IMR-90 (cell line): Measurements from ENCODE around the gene SPHK2. TPM values are rescaled to one million over a fixed set of nuclear protein-coding genes. Genes with fewer than 3 reads are reported as not detected.

Experiments used
- ATAC-seq: fragments of 200-7000 bp; cut with Tn5 transposase; 2 replicates; pipeline ENCODE4 v1.9.1; 2020; ENCODE audit warnings: low read depth, mild to moderate bottlenecking, moderate library complexity
- BruUV-seq: library from RNA; stranded (reverse); fragments of 400-500 nt; replicated peaks from 2 replicates; lab custom pipeline; 2021; lab: Mats Ljungman, UMichigan
- CTCF ChIA-PET: fragments of 300-600 bp; formaldehyde crosslinking; extraction: SDS; loops from one replicate; lab custom pipeline; 2021; ENCODE audit warnings: antibody characterized with exemption; lab: Yijun Ruan, JAX
- POLR2A ChIA-PET: fragments of 300-600 bp; sonication (Branson Sonifier 250); formaldehyde crosslinking; loops from one replicate; lab custom pipeline; 2022; ENCODE audit warnings: antibody characterized with exemption; ENCODE audit not compliant: unreplicated experiment; lab: Charles Lee
- DNase-seq: peaks from one replicate; pipeline ENCODE4 v3.0.0; 2013
- H2AFZ ChIP-seq: replicated peaks from 2 replicates; pipeline ENCODE3; 2013; ENCODE audit warnings: low read length, mild to moderate bottlenecking; ENCODE audit not compliant: poor library complexity
- H2AK5ac ChIP-seq: 2 replicates; pipeline ENCODE4 v1.6.1; 2013; ENCODE audit warnings: low read depth, low read length, inconsistent platforms
- H2AK9ac ChIP-seq: replicated peaks from 2 replicates; pipeline ENCODE3; 2013; ENCODE audit warnings: mild to moderate bottlenecking, low read depth, low read length, moderate library complexity; ENCODE audit not compliant: poor library complexity
- H2BK120ac ChIP-seq: 2 replicates; pipeline ENCODE4 v1.6.1; 2013; ENCODE audit warnings: low read depth, low read length, inconsistent platforms
- H2BK15ac ChIP-seq: 3 replicates; pipeline ENCODE4 v1.6.1; 2013; ENCODE audit warnings: low read depth, low read length, inconsistent platforms
- H2BK20ac ChIP-seq: 2 replicates; pipeline ENCODE4 v1.6.1; 2013; ENCODE audit warnings: low read depth, mild to moderate bottlenecking, inconsistent platforms, low read length, moderate library complexity
- H2BK5ac ChIP-seq: 2 replicates; pipeline ENCODE4 v1.6.1; 2013; ENCODE audit warnings: mild to moderate bottlenecking, low read depth, low read length, inconsistent platforms; ENCODE audit not compliant: poor library complexity, severe bottlenecking
- H3K14ac ChIP-seq: replicated peaks from 2 replicates; pipeline ENCODE4 v1.6.1; 2013; ENCODE audit warnings: low read depth, low read length, inconsistent platforms
- H3K18ac ChIP-seq: 2 replicates; pipeline ENCODE4 v1.6.1; 2013; ENCODE audit warnings: low read depth, low read length, control low read depth
- H3K23ac ChIP-seq: 2 replicates; pipeline ENCODE4 v1.6.1; 2013; ENCODE audit warnings: low read depth, low read length, inconsistent platforms
- H3K27ac ChIP-seq: 2 replicates; pipeline ENCODE4 v1.5.1; 2013; ENCODE audit warnings: mild to moderate bottlenecking, control low read depth, low read length; ENCODE audit not compliant: insufficient read depth
- H3K27me3 ChIP-seq: 2 replicates; pipeline ENCODE4 v1.6.1; 2013; ENCODE audit warnings: low read length; ENCODE audit not compliant: control insufficient read depth, insufficient read depth
- H3K36me3 ChIP-seq: 2 replicates; pipeline ENCODE4 v1.6.1; 2013; ENCODE audit warnings: low read length, mixed read lengths; ENCODE audit not compliant: control insufficient read depth, insufficient read depth
- H3K4ac ChIP-seq: 2 replicates; pipeline ENCODE4 v1.6.1; 2013; ENCODE audit warnings: low read depth, low read length, inconsistent platforms
- H3K4me1 ChIP-seq: 2 replicates; pipeline ENCODE4 v1.6.1; 2013; ENCODE audit warnings: low read length, mixed read lengths; ENCODE audit not compliant: control insufficient read depth, insufficient read depth
- H3K4me2 ChIP-seq: 2 replicates; pipeline ENCODE4 v1.6.1; 2013; ENCODE audit warnings: low read depth, mild to moderate bottlenecking, control low read depth, low read length, moderate library complexity
- H3K4me3 ChIP-seq: 2 replicates; pipeline ENCODE4 v1.5.1; 2013; ENCODE audit warnings: low read depth, mild to moderate bottlenecking, control low read depth, low read length, moderate library complexity; ENCODE audit not compliant: insufficient read depth
- H3K56ac ChIP-seq: 2 replicates; pipeline ENCODE4 v1.6.1; 2013; ENCODE audit warnings: low read length, inconsistent platforms; ENCODE audit not compliant: insufficient read depth; ENCODE audit errors: extremely low read depth
- H3K79me1 ChIP-seq, 2 experiments: 2 replicates each; pipeline ENCODE4 v1.6.1; 2013; ENCODE audit warnings: low read length in 2 of 2, inconsistent platforms in 1 of 2, low read depth in 1 of 2
- H3K9ac ChIP-seq: 2 replicates; pipeline ENCODE4 v1.6.1; 2013; ENCODE audit warnings: low read depth, low read length, control low read depth
- H3K9me1 ChIP-seq: 2 replicates; pipeline ENCODE4 v1.6.1; 2013; ENCODE audit warnings: low read length, inconsistent platforms; ENCODE audit not compliant: insufficient read depth
- H3K9me3 ChIP-seq: 2 replicates; pipeline ENCODE4 v1.6.1; 2013; ENCODE audit warnings: low read length; ENCODE audit not compliant: control insufficient read depth, insufficient read depth
- H4K20me1 ChIP-seq: 2 replicates; pipeline ENCODE4 v1.6.1; 2013; ENCODE audit warnings: low read length, inconsistent platforms; ENCODE audit not compliant: insufficient read depth
- H4K5ac ChIP-seq: 2 replicates; pipeline ENCODE4 v1.6.1; 2013; ENCODE audit warnings: mild to moderate bottlenecking, low read depth, low read length, control low read depth
- H4K8ac ChIP-seq, 2 experiments: 2 replicates each; pipeline ENCODE4 v1.6.1; 2013; ENCODE audit warnings: low read depth in 2 of 2, low read length in 2 of 2, control low read depth in 1 of 2, inconsistent platforms in 1 of 2
- H4K91ac ChIP-seq: 2 replicates; pipeline ENCODE4 v1.6.1; 2013; ENCODE audit warnings: low read depth, low read length, inconsistent platforms; ENCODE audit not compliant: insufficient read depth
- BHLHE40 ChIP-seq: fragments of 150-350 bp; IDR thresholded peaks from 2 replicates; pipeline ENCODE4 v1.6.1; 2016; ENCODE audit warnings: mild to moderate bottlenecking, low read depth, low read length
- CEBPB ChIP-seq: IDR thresholded peaks from 2 replicates; pipeline ENCODE4 v1.6.1; 2012; ENCODE audit warnings: low read depth, low read length, improper control_type of control experiment
- CHD1 ChIP-seq: IDR thresholded peaks from 2 replicates; pipeline ENCODE4 v1.6.1; 2012; ENCODE audit warnings: low read depth, low read length, improper control_type of control experiment
- CTCF ChIP-seq: conservative IDR thresholded peaks from 2 replicates; pipeline ENCODE4 v1.5.1; 2012; ENCODE audit warnings: mild to moderate bottlenecking, low read depth, low read length, improper control_type of control experiment
- ELK1 ChIP-seq: fragments of 150-350 bp; IDR thresholded peaks from 2 replicates; pipeline ENCODE4 v1.6.1; 2016; ENCODE audit warnings: low read depth, mild to moderate bottlenecking, low read length, moderate library complexity, borderline replicate concordance
- FOS ChIP-seq: fragments of 150-350 bp; IDR thresholded peaks from 2 replicates; pipeline ENCODE4 v1.6.1; 2016; ENCODE audit warnings: low read depth, low read length
- MAFK ChIP-seq: IDR thresholded peaks from 2 replicates; pipeline ENCODE4 v1.6.1; 2012; ENCODE audit warnings: low read depth, low read length, improper control_type of control experiment
- MAZ ChIP-seq: IDR thresholded peaks from 2 replicates; pipeline ENCODE4 v1.6.1; 2012; ENCODE audit warnings: low read depth, mild to moderate bottlenecking, low read length, improper control_type of control experiment, moderate library complexity, borderline replicate concordance
- MXI1 ChIP-seq: IDR thresholded peaks from 2 replicates; pipeline ENCODE4 v1.6.1; 2012; ENCODE audit warnings: low read depth, mild to moderate bottlenecking, low read length, moderate library complexity, borderline replicate concordance
- NFE2L2 ChIP-seq: fragments of 150-350 bp; IDR thresholded peaks from 2 replicates; pipeline ENCODE4 v1.6.1; 2016; ENCODE audit warnings: low read depth, mild to moderate bottlenecking, low read length
- POLR2A ChIP-seq: IDR thresholded peaks from 2 replicates; pipeline ENCODE4 v1.6.1; 2012; ENCODE audit warnings: mild to moderate bottlenecking, low read depth, low read length
- RAD21 ChIP-seq: IDR thresholded peaks from 2 replicates; pipeline ENCODE4 v1.6.1; 2012; ENCODE audit warnings: low read length, improper control_type of control experiment
- RCOR1 ChIP-seq: IDR thresholded peaks from 2 replicates; pipeline ENCODE4 v1.6.1; 2012; ENCODE audit warnings: mild to moderate bottlenecking, low read length, improper control_type of control experiment; ENCODE audit not compliant: insufficient replicate concordance
- RFX5 ChIP-seq: IDR thresholded peaks from 2 replicates; pipeline ENCODE4 v1.8.0; 2012; ENCODE audit warnings: low read depth, mild to moderate bottlenecking, low read length, moderate library complexity
- SMC3 ChIP-seq: fragments of 150-350 bp; IDR thresholded peaks from 2 replicates; pipeline ENCODE4 v1.6.1; 2016; ENCODE audit warnings: low read depth, mild to moderate bottlenecking, antibody characterized with exemption, low read length, moderate library complexity
- USF2 ChIP-seq: fragments of 150-350 bp; IDR thresholded peaks from 2 replicates; pipeline ENCODE4 v1.6.1; 2017; ENCODE audit warnings: mild to moderate bottlenecking, antibody characterized with exemption, low read length, low read depth
- WGBS, 2 experiments: methylation state at CpG; one replicate each; pipeline versions ENCODE4 v1.1.5 to v1.1.7; 2013; ENCODE audit warnings: missing lambda C conversion rate in 2 of 2; ENCODE audit not compliant: insufficient read length in 1 of 2; ENCODE audit errors: extremely low coverage in 2 of 2; 5-methylcytosine and 5-hydroxymethylcytosine counted together
- dilution Hi-C: fragments of 300-500 bp; cut with HindIII; formaldehyde crosslinking; loops from one replicate; pipeline ENCODE4 v1.14.3; 2018; ENCODE audit warnings: low sequenced_read_pairs; ENCODE audit not compliant: unreplicated experiment
- in situ Hi-C: fragments of 300-500 bp; cut with MboI; formaldehyde crosslinking; loops from 3 replicates; pipeline ENCODE4 v1.14.3; 2019; ENCODE audit warnings: low sequenced_read_pairs, inconsistent platforms, mixed read lengths
- intact Hi-C: fragments of 100-400 bp; cut with micrococcal nuclease; formaldehyde crosslinking; loops from 2 replicates; pipeline ENCODE4 v1.10.0; 2022
- polyA plus RNA-seq, 3 experiments: library from polyadenylated mRNA; depleted of rRNA; stranded (reverse); fragments of >200 nt; gene quantifications; 2 replicates each; pipeline ENCODE4 v1.2.3, GENCODE V29; 2012; ENCODE audit warnings: low replicate concordance in 1 of 3
- total RNA-seq: library from RNA; depleted of rRNA; stranded (reverse); fragments of >200 nt; gene quantifications from 2 replicates; pipeline ENCODE4 v1.2.3, GENCODE V29; 2012

Gene SPHK2
- total and polyA plus RNA-seq, 2 of the 4 experiments (the other 2 are of a cell fraction), result 1.6 to 9.9 TPM

- no peak overlapping the region for H3K18ac ChIP-seq
- dilution Hi-C loops (no loop called here), intact Hi-C loops (loop anchor here (2.0 kb wide), 1 partner anchor 40 kb away; no protein-coding TSS in a partner anchor), in situ Hi-C loops (no loop called here)
- TF ChIP-seq CHD1, result no peak
- TF ChIP-seq NFE2L2, result no peak
- no peak for TF ChIP-seq CTCF
- TF ChIP-seq USF2, result no peak
- TF ChIP-seq BHLHE40, result no peak
- no peak for TF ChIP-seq SMC3
- TF ChIP-seq MAFK, result no peak
- TF ChIP-seq MAZ, result no peak
- no peak for TF ChIP-seq CEBPB
- no peak for TF ChIP-seq FOS
- no peak for TF ChIP-seq RFX5
- TF ChIP-seq POLR2A, result no peak
- no peak for TF ChIP-seq RCOR1
- no peak for TF ChIP-seq RAD21
- no peak for TF ChIP-seq ELK1
- TF ChIP-seq MXI1, result no peak
- H3K79me1 ChIP-seq, result no peaks in the 10 kb centered on the region
- DNase-seq (no peak), ATAC-seq (no peak)
- no peak overlapping the region for H2BK20ac ChIP-seq
- no peaks in the 10 kb centered on the region for H3K9me1 ChIP-seq
- H4K5ac ChIP-seq, result no peak overlapping the region
- H3K27me3 ChIP-seq, result peaks cover 9% of the 10 kb centered on the region; the same call in 1 of the 2 replicates
- H3K14ac ChIP-seq, result no peak overlapping the region
- no peak overlapping the region for H3K56ac ChIP-seq
- WGBS, 2 experiments, result 81% methylated on average over 3 of the region's 19 CpGs; no CpG with 5 or more reads in 1 of the 2 experiments
- H4K8ac ChIP-seq, result no peak overlapping the region
- H3K9ac ChIP-seq, result no peak overlapping the region
- H2AK9ac ChIP-seq, result no peak overlapping the region
- ChIA-PET CTCF (no interaction called here), POLR2A (no interaction called here)
- no peak overlapping the region for H2AK5ac ChIP-seq
- H3K36me3 ChIP-seq, result no peaks in the 10 kb centered on the region
- no peak overlapping the region for H2BK5ac ChIP-seq
- H3K4ac ChIP-seq, result no peak overlapping the region
- no peak overlapping the region for H3K4me3 ChIP-seq
- no TSS peak for BruUV-seq
- H2BK120ac ChIP-seq, result no peak overlapping the region
- no peak overlapping the region for H2AFZ ChIP-seq
- no peak overlapping the region for H3K23ac ChIP-seq
- H3K27ac ChIP-seq, result no peak overlapping the region
- H4K91ac ChIP-seq, result no peak overlapping the region
- no peaks in the 10 kb centered on the region for H3K4me1 ChIP-seq
- no peak overlapping the region for H3K4me2 ChIP-seq
- no peak overlapping the region for H2BK15ac ChIP-seq
- no peaks in the 10 kb centered on the region for H4K20me1 ChIP-seq
- H3K9me3 ChIP-seq, result no peaks in the 10 kb centered on the region
These were observed 55.0 kb downstream of the SPHK2 start for GRCh38 chr19:48674216-48674809.
